NCI-H446 (cell line): ENCODE results near the gene MTUS2.

Experiments used
- DNase-seq, 2 experiments: peaks; one replicate each; lab custom pipeline; 2025; lab: John Stamatoyannopoulos, UW

MTUS2 gene

DNA sequence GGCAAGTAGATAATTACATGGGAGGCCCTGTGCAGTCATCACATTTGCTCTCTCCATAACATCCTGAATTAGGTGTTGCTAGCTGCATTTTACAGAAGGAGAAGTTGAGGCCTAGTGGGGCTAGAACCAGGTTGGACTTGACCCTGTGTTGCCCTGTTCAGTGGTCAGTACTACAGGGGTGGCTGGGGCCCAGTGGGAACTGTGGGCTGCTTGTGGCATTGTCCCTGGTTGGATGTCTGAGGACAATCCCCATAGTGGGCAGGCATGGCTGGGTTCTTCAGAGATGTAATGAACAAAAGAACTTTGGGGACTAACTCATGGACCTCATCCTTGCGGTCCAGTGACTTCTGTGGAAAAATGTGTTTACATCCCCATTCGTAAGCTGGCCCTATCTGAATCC is 38.9 kb downstream of the MTUS2 start:
- DNase-seq = no peak

DNA sequence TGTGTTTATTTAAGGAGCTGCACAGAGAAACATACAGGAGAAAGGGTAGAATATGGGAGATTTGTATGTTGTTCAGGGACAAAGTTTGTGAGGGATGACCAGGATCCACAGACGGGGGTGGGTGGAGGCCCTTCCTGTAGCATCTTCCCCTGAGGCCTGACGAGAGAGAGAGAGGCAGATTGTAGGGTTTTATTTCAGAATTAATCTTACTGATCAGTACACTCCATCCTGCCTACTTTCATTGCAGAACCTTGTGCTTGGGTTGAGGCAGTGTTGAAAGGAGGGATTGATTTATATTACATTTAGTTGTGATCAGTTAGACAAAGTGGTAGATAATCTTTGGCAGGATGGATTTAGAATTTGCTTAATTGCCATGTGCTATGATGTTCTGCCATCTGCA is 39.6 kb downstream of the MTUS2 start:
- DNase-seq = no peak

DNA sequence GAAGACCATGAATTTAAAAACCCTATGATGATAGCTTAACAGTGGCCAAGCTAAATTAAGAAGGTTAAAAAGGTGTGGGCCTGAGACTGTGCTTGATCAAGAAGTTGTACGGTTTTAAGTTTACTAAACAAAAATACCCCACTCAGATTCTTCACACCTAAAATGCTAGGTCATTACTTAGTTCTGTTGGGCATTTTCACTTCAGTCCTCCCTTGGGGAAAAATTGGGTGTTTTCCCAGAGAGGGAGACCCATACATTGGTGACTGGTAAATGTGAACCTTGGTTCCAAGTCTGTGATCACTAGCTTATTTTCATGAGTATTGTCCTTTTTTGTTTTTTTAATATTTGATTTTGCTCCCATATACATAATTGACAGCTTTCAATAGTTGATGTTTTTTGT is 44.4 kb downstream of the MTUS2 start:
- no peak for DNase-seq

GRCh38 chr13:28865149-28865744 is 45.1 kb downstream of the MTUS2 start:
- DNase-seq = no peak

DNA sequence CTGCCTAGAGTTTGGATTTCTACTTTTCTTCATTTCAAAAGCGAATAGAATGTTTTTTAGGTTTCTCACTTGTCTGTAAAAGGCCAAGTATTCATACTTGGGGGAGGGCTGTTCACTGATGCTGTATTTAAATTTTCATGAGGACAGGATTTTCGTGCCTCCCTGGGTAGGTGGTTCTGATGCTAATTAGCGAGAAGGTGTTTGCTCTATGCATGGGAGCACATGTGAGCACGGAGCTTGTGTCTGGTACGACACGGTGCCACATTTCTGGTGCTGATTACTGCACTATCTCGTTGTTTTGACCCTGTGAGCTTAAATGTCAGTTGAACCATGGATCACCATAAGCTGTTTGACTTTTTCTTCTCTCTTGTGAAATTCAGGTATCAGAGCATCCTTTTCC is 45.8 kb downstream of the MTUS2 start:
- no peak for DNase-seq

GRCh38 chr13:28866932-28867331 is 46.8 kb downstream of the MTUS2 start:
- DNase-seq = no peak

DNA sequence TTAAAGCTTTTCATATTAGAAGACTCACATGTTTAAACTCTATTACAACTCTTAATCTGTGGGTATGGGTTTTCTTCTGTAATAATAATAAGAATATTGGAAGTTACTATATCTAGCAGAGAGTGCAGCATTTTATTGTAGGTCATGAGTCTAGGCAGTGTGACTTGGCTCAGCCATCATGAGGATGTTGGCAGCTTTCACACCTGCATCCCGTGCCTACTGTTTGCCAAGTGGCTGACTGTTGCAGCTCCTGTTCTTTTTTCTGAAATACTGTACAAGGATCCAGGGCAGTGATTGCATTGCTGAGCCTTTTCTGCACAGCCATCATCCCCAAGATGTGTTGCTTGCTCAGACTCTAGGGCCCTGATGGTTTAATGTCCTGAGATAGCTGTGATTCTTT is 47.4 kb downstream of the MTUS2 start:
- DNase-seq = no peak

DNA sequence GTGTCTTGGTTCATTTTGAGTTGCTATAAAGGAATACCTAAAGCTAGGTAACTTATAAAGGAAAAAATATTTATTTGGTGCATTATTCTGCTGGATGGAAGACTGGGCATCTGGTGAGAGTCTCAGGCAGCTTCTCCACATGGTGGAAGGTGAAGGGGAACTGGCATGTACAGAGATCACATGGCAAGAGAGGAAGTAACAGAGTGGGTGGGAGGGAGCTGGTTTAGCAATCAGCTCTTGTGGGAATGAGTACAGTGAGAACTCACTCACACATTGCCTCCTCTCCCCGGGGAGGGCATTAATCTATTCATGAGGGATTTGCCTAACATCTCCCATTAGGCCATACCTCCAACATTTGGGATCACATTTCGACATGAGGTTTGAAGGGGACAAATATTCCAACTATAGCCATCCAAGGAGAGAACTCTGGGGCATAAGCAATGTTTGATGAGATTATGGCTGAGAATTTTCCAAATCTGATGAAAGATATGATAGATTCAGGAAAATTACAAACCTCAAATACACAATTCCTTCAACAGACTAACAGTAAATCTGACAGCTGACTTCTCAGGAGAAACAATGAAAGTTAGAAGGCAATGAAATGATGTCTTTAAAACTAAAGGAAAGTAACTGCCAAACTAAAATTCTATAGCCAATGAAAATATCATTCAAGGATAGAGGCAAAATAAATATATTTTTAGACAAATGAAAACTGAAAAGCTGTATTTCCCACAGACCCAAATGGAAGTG is 52.5 kb downstream of the MTUS2 start:
- no peak for DNase-seq

GRCh38 chr13:28875846-28876615 is 55.9 kb downstream of the MTUS2 start:
- no peak for DNase-seq

GRCh38 chr13:28877408-28877807 is 57.3 kb downstream of the MTUS2 start:
- DNase-seq = no peak

GRCh38 chr13:28885181-28885580 is 65.0 kb downstream of the MTUS2 start:
- no peak for DNase-seq

- no peak for DNase-seq
Observed at GRCh38 chr13:28889086-28889732, 69.1 kb downstream of the MTUS2 start.

- DNase-seq = no peak
Observed at GRCh38 chr13:28890712-28891111, 70.6 kb downstream of the MTUS2 start.

GRCh38 chr13:28918030-28918429 is 97.9 kb downstream of the MTUS2 start:
- DNase-seq = no peak

DNA sequence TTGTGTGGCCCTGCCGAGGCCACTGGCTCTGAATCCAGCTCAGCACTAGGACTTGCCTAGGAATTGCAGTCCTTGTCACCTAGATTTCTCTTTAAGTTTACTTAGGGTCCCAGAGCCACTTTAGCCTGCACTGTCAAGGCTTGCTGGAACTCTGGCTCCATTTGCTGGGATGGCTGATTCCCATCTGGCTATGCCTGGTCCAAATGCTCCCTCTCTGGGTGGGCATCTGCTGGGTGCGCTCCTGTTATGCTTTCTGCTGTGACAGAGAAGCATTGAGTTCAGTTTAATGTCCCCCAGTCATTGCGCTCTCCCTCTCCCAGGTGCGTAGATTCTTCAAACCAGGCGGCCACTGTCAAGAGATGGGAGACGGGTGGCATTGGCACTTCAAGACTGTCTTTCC is 102.2 kb downstream of the MTUS2 start:
- no peak for DNase-seq

DNA sequence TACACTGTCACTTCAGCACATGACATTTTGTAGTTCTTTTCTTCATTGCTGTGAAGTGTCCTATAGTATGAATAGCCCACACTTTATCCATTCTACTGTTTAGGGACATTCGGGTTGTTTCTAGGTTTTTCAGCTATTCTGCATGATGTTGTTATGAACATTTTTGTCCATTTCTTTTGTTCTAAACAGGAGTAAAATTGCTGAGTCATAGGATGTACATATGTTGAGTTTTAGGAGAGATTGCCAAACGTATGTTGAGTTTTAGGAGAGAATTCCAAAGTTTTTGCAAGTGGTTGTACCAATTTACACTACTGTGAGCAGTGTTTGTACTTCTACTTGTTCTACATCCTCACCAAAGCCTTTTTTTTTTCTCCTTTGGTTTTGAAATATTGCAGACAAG is 115.0 kb downstream of the MTUS2 start:
- DNase-seq = no peak

DNA sequence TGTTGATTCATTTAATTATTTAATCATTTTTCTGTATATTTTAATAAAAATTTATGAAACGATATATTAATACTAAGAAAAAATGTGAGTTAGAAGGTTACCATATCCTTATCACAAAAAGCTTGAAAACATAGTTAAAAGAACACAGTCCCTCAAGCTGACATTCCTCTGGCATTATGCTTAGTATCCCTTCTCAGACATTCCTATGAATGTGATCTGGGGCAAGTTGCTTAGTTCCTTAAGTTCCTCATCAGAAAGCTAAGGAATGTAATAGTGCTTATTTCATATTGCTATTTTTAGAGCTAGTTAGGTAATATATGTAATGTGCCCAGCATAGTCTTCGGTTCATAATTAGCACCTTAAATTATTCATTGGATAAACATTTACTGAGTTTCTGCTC is 122.8 kb downstream of the MTUS2 start:
- DNase-seq = no peak

DNA sequence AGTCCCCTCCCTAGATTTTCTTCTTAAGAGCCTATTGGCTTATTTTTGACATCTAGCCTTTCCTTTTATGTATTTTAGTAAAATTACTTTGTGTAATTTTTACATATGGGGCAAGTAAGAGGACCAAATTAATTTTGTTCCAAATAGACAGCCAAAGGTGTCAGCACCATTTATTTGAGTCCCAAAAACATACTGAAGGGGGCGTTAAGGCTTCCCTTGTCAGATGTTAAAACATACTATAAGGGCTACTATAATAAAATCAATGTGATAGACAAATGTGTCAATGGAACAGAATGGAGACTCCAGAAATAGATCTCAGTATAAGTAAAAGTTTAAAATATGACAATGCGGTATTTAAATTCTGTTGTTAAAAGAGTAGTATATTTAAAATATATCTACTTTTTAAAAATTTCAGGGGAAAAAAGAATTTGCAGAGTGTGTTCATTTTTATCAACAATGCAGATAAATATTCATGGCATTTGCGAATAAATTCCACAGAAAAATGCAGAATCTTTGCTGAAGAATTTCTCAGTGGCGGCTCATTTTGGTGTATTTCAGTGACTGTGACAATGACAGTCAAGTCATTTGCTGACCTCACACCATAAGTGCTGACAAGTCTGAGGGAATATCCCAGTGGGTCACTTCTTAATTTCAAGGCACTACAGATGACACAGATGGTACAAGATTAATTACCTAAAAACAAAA is 133.7 kb downstream of the MTUS2 start:
- no peak for DNase-seq

GRCh38 chr13:28954419-28954725 is 134.2 kb downstream of the MTUS2 start:
- no peak for DNase-seq

DNA sequence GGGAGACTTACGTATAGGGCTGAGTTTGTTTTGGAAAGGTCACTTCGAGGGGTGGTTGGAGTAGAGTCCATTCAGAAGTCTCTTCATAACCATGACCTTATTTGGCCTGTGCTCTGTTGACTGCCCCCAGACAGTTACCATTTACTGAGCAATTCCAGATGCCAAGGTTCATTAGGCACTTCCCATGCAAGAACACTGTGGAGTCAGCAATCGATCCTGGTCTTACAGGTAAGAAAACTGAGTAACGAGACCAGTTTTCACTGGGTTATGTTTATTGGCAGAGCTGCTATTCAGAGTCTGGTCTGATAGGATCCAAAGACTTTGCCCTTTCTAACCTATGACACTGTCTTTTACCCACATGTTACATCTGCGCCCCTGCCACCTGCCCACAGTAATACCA is 134.7 kb downstream of the MTUS2 start:
- DNase-seq = no peak

- no peak for DNase-seq
Observed at GRCh38 chr13:28955264-28955966, 135.3 kb downstream of the MTUS2 start.

DNA sequence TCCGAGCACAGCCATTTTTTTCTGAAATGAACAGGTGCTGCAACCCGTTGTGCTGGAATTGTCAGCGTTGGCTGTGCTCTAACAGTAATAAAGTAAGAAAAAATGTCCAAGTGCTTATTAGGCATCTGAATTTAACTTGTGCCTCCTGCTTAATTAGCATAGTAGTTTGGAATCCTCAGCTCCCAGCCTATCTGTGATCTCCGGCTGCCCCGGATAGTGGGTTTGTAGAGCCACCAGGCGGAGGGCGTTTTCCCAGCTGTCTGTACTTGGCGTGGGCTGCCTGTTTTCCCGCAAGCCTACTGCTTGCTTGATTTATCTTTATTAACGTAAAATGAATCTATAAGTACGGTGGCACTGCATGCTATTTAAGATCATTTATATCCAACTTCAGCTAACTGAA is 137.9 kb downstream of the MTUS2 start:
- DNase-seq = no peak
